ENCODE data around the gene MYO1D. TPM values are rescaled to one million over a fixed set of nuclear protein-coding genes. Genes with fewer than 3 reads are reported as not detected.

The MYO1D gene
- total RNA-seq, 4 donors from 2014 or later: 70.5 to 92.3 (median 72.7) TPM

GRCh38 chr17:32795339-32795979 lies 81.5 kb downstream of the MYO1D start:
- Histone ChIP-seq H3K9me3 (no peaks in the 10 kb centered on the region), H3K27me3 (no peaks in the 10 kb centered on the region), H3K4me3 (no peak overlapping the region), H3K27ac (no peak overlapping the region), H3K4me1 (peaks cover 11% of the 10 kb centered on the region), H3K36me3 (no peaks in the 10 kb centered on the region)
- 63% methylated on average over 11 of the region's 11 CpGs for WGBS
- TF ChIP-seq EP300 (IDR thresholded peaks at IDR 0.05): no peak
- TF ChIP-seq POLR2AphosphoS5 (IDR thresholded peaks at IDR 0.05): no peak
- no peak for TF ChIP-seq POLR2A (IDR thresholded peaks at IDR 0.05)
- no peak for TF ChIP-seq CTCF (IDR thresholded peaks at IDR 0.05)
- no peak for DNase-seq (ENCODE audit: low spot score in 2 of 2)

GRCh38 chr17:32794533-32795246 lies 82.2 kb downstream of the MYO1D start:
- H3K36me3 ChIP-seq: no peaks in the 10 kb centered on the region
- no peaks in the 10 kb centered on the region for H3K9me3 ChIP-seq
- H3K27ac ChIP-seq: no peak overlapping the region
- 66% methylated on average over 7 of the region's 7 CpGs for WGBS
- H3K27me3 ChIP-seq: no peaks in the 10 kb centered on the region
- H3K4me1 ChIP-seq: peaks cover 11% of the 10 kb centered on the region
- H3K4me3 ChIP-seq: no peak overlapping the region
- TF ChIP-seq POLR2A (IDR thresholded peaks at IDR 0.05) (no peak), CTCF (IDR thresholded peaks at IDR 0.05) (no peak), EP300 (IDR thresholded peaks at IDR 0.05) (no peak), POLR2AphosphoS5 (IDR thresholded peaks at IDR 0.05) (no peak)
- no peak for DNase-seq (ENCODE audit: low spot score in 2 of 2)

- peaks cover 11% of the 10 kb centered on the region for H3K4me1 ChIP-seq
- 79% methylated on average over 4 of the region's 4 CpGs for WGBS
- no peak overlapping the region for H3K4me3 ChIP-seq
- H3K36me3 ChIP-seq: no peaks in the 10 kb centered on the region
- DNase-seq (ENCODE audit: low spot score in 2 of 2): no peak
- H3K27ac ChIP-seq: no peak overlapping the region
- TF ChIP-seq POLR2AphosphoS5 (IDR thresholded peaks at IDR 0.05): no peak
- no peak for TF ChIP-seq POLR2A (IDR thresholded peaks at IDR 0.05)
- no peak for TF ChIP-seq CTCF (IDR thresholded peaks at IDR 0.05)
- no peak for TF ChIP-seq EP300 (IDR thresholded peaks at IDR 0.05)
- H3K9me3 ChIP-seq: no peaks in the 10 kb centered on the region
- no peaks in the 10 kb centered on the region for H3K27me3 ChIP-seq
Observed at GRCh38 chr17:32793841-32794240, 83.1 kb downstream of the MYO1D start.

- H3K27me3 ChIP-seq: no peaks in the 10 kb centered on the region
- no peak overlapping the region for H3K4me3 ChIP-seq
- H3K4me1 ChIP-seq: peaks cover 11% of the 10 kb centered on the region
- H3K9me3 ChIP-seq: no peaks in the 10 kb centered on the region
- H3K36me3 ChIP-seq: no peaks in the 10 kb centered on the region
- DNase-seq (ENCODE audit: low spot score in 2 of 2): no peak
- no peak for TF ChIP-seq POLR2A (IDR thresholded peaks at IDR 0.05)
- TF ChIP-seq POLR2AphosphoS5 (IDR thresholded peaks at IDR 0.05): no peak
- TF ChIP-seq EP300 (IDR thresholded peaks at IDR 0.05): no peak
- no peak for TF ChIP-seq CTCF (IDR thresholded peaks at IDR 0.05)
- 92% methylated on average over 1 of the region's 1 CpG for WGBS
- H3K27ac ChIP-seq: no peak overlapping the region
Observed at GRCh38 chr17:32792207-32792606, 84.7 kb downstream of the MYO1D start.

- no peaks in the 10 kb centered on the region for H3K27me3 ChIP-seq
- no peak for DNase-seq (ENCODE audit: low spot score in 2 of 2)
- H3K9me3 ChIP-seq: no peaks in the 10 kb centered on the region
- H3K27ac ChIP-seq: no peak overlapping the region
- H3K4me1 ChIP-seq: peaks cover 4% of the 10 kb centered on the region
- H3K36me3 ChIP-seq: no peaks in the 10 kb centered on the region
- WGBS: 100% methylated on average over 3 of the region's 3 CpGs
- H3K4me3 ChIP-seq: no peak overlapping the region
- TF ChIP-seq POLR2A (IDR thresholded peaks at IDR 0.05): no peak
- TF ChIP-seq EP300 (IDR thresholded peaks at IDR 0.05): no peak
- no peak for TF ChIP-seq CTCF (IDR thresholded peaks at IDR 0.05)
- no peak for TF ChIP-seq POLR2AphosphoS5 (IDR thresholded peaks at IDR 0.05)
Observed at GRCh38 chr17:32786169-32786568, 90.8 kb downstream of the MYO1D start.

Measured in suprapubic skin (tissue), 4 donors.